ENCODE data around the gene INTS11.

Gene INTS11

GRCh38 chr1:1347026-1347595 is 22.7 kb upstream of the INTS11 start:
- TF ChIP-seq TEAD4 (IDR thresholded peaks at IDR 0.05) (no peak), FOXM1 (IDR thresholded peaks at IDR 0.05; ENCODE audit: borderline replicate concordance, low read depth) (no peak), CREB1 (IDR thresholded peaks at IDR 0.05; ENCODE audit: low read depth) (no peak), EP300 (IDR thresholded peaks at IDR 0.05; ENCODE audit: borderline replicate concordance) (no peak), CEBPB (IDR thresholded peaks at IDR 0.05) (no peak), ZBTB7A (IDR thresholded peaks at IDR 0.05; ENCODE audit: low read depth) (0 out of 2 replicates have a peak, but pooled peaks have one; percentile 15), TCF12 (IDR thresholded peaks at IDR 0.05; ENCODE audit: low read depth) (no peak), TAF1 (IDR thresholded peaks at IDR 0.05; ENCODE audit: low read depth) (no peak)

GRCh38 chr1:1346501-1346890 is 22.0 kb upstream of the INTS11 start:
- TF ChIP-seq YY1 (IDR thresholded peaks at IDR 0.05; ENCODE audit: low read depth) = no peak
- TF ChIP-seq NFIC (IDR thresholded peaks at IDR 0.05) = no peak
- TF ChIP-seq CREB1 (IDR thresholded peaks at IDR 0.05; ENCODE audit: low read depth) = no peak
- TF ChIP-seq FOXM1 (IDR thresholded peaks at IDR 0.05; ENCODE audit: borderline replicate concordance, low read depth) = no peak
- no peak for TF ChIP-seq TAF1 (IDR thresholded peaks at IDR 0.05; ENCODE audit: low read depth)
- TF ChIP-seq EP300 (IDR thresholded peaks at IDR 0.05; ENCODE audit: borderline replicate concordance) = no peak
- TF ChIP-seq CEBPB (IDR thresholded peaks at IDR 0.05) = no peak
- TF ChIP-seq USF1 (IDR thresholded peaks at IDR 0.05) = no peak
- no peak for TF ChIP-seq EGR1 (IDR thresholded peaks at IDR 0.05)
- no peak for TF ChIP-seq RAD21 (IDR thresholded peaks at IDR 0.05; ENCODE audit: low read depth)
- TF ChIP-seq TEAD4 (IDR thresholded peaks at IDR 0.05) = no peak
- no peak for TF ChIP-seq ZBTB7A (IDR thresholded peaks at IDR 0.05; ENCODE audit: low read depth)
- no peak for TF ChIP-seq TCF12 (IDR thresholded peaks at IDR 0.05; ENCODE audit: low read depth)
- no peak for TF ChIP-seq REST (IDR thresholded peaks at IDR 0.05; ENCODE audit: low read depth)
- no peak for TF ChIP-seq MAX (IDR thresholded peaks at IDR 0.05)

- TF ChIP-seq EP300 (IDR thresholded peaks at IDR 0.05; ENCODE audit: borderline replicate concordance) = no peak
- no peak for TF ChIP-seq TCF12 (IDR thresholded peaks at IDR 0.05; ENCODE audit: low read depth)
- TF ChIP-seq CEBPB (IDR thresholded peaks at IDR 0.05) = no peak
- TF ChIP-seq ZBTB7A (IDR thresholded peaks at IDR 0.05; ENCODE audit: low read depth) = no peak
- TF ChIP-seq USF1 (IDR thresholded peaks at IDR 0.05) = no peak
- no peak for TF ChIP-seq RAD21 (IDR thresholded peaks at IDR 0.05; ENCODE audit: low read depth)
- TF ChIP-seq FOXM1 (IDR thresholded peaks at IDR 0.05; ENCODE audit: borderline replicate concordance, low read depth) = no peak
- no peak for TF ChIP-seq NFIC (IDR thresholded peaks at IDR 0.05)
- TF ChIP-seq MAX (IDR thresholded peaks at IDR 0.05) = no peak
- no peak for TF ChIP-seq REST (IDR thresholded peaks at IDR 0.05; ENCODE audit: low read depth)
- no peak for TF ChIP-seq TAF1 (IDR thresholded peaks at IDR 0.05; ENCODE audit: low read depth)
- no peak for TF ChIP-seq EGR1 (IDR thresholded peaks at IDR 0.05)
- no peak for TF ChIP-seq YY1 (IDR thresholded peaks at IDR 0.05; ENCODE audit: low read depth)
- no peak for TF ChIP-seq TEAD4 (IDR thresholded peaks at IDR 0.05)
- no peak for TF ChIP-seq CREB1 (IDR thresholded peaks at IDR 0.05; ENCODE audit: low read depth)
Measured at GRCh38 chr1:1345860-1346500, 21.5 kb upstream of the INTS11 start.

- TF ChIP-seq ZBTB7A (IDR thresholded peaks at IDR 0.05; ENCODE audit: low read depth) = 0 out of 2 replicates have a peak, but pooled peaks have one; percentile 19
- no peak for TF ChIP-seq TEAD4 (IDR thresholded peaks at IDR 0.05)
Measured at GRCh38 chr1:1345384-1345783, 20.9 kb upstream of the INTS11 start.

- TF ChIP-seq ZBTB7A (IDR thresholded peaks at IDR 0.05; ENCODE audit: low read depth) = peak; percentile 68
- TF ChIP-seq REST (IDR thresholded peaks at IDR 0.05; ENCODE audit: low read depth) = no peak
- TF ChIP-seq TCF12 (IDR thresholded peaks at IDR 0.05; ENCODE audit: low read depth) = peak; percentile 64
- no peak; the same call in 1 of the 2 replicates for TF ChIP-seq RAD21 (IDR thresholded peaks at IDR 0.05; ENCODE audit: low read depth)
Measured at GRCh38 chr1:1344655-1345361, 20.3 kb upstream of the INTS11 start.
